ENCODE data around the gene HUNK. TPM values are rescaled to one million over a fixed set of nuclear protein-coding genes. Genes with fewer than 3 reads are reported as not detected.

HUNK gene
- total RNA-seq, 1 donor from 2014 or later = 29.1 TPM

- H3K27ac Mint-ChIP-seq (ENCODE audit: unreplicated experiment) = no peak overlapping the region
- no peak for TF ChIP-seq CTCF (conservative IDR thresholded peaks at IDR 0.05)
- DNase-seq (ENCODE audit: low read depth, low spot score) = no peak
- peaks cover 8% of the 10 kb centered on the region for H3K4me1 Mint-ChIP-seq
- H3K9me3 Mint-ChIP-seq = peaks cover 2% of the 10 kb centered on the region
- H3K4me3 Mint-ChIP-seq = no peak overlapping the region
- no peaks in the 10 kb centered on the region for H3K27me3 Mint-ChIP-seq (ENCODE audit: low read depth)
- no peaks in the 10 kb centered on the region for H3K36me3 Mint-ChIP-seq (ENCODE audit: low read depth)
Observed at GRCh38 chr21:31838586-31839355, 34.0 kb upstream of the HUNK start.

- Mint-ChIP-seq H3K27ac (ENCODE audit: unreplicated experiment) (no peak overlapping the region), H3K4me3 (no peak overlapping the region), H3K36me3 (ENCODE audit: low read depth) (no peaks in the 10 kb centered on the region), H3K9me3 (peaks cover 2% of the 10 kb centered on the region), H3K4me1 (peaks cover under 1% of the 10 kb centered on the region), H3K27me3 (ENCODE audit: low read depth) (no peaks in the 10 kb centered on the region)
- DNase-seq (ENCODE audit: low read depth, low spot score) = no peak
- no peak for TF ChIP-seq CTCF (conservative IDR thresholded peaks at IDR 0.05)
Observed at GRCh38 chr21:31844206-31844605, 28.6 kb upstream of the HUNK start.

- Mint-ChIP-seq H3K4me3 (no peak overlapping the region), H3K27ac (ENCODE audit: unreplicated experiment) (no peak overlapping the region), H3K27me3 (ENCODE audit: low read depth) (no peaks in the 10 kb centered on the region), H3K4me1 (no peaks in the 10 kb centered on the region), H3K9me3 (peaks cover 2% of the 10 kb centered on the region), H3K36me3 (ENCODE audit: low read depth) (no peaks in the 10 kb centered on the region)
- no peak for TF ChIP-seq CTCF (conservative IDR thresholded peaks at IDR 0.05)
- no peak for DNase-seq (ENCODE audit: low read depth, low spot score)
Observed at GRCh38 chr21:31845151-31845729, 27.6 kb upstream of the HUNK start.

GRCh38 chr21:31846690-31847089 is 26.1 kb upstream of the HUNK start:
- no peak overlapping the region for H3K4me3 Mint-ChIP-seq
- no peak overlapping the region for H3K27ac Mint-ChIP-seq (ENCODE audit: unreplicated experiment)
- no peaks in the 10 kb centered on the region for H3K36me3 Mint-ChIP-seq (ENCODE audit: low read depth)
- H3K9me3 Mint-ChIP-seq = peaks cover 4% of the 10 kb centered on the region
- H3K4me1 Mint-ChIP-seq = no peaks in the 10 kb centered on the region
- DNase-seq (ENCODE audit: low read depth, low spot score) = no peak
- no peak for TF ChIP-seq CTCF (conservative IDR thresholded peaks at IDR 0.05)
- no peaks in the 10 kb centered on the region for H3K27me3 Mint-ChIP-seq (ENCODE audit: low read depth)

- H3K27me3 Mint-ChIP-seq (ENCODE audit: low read depth) = no peaks in the 10 kb centered on the region
- no peak for DNase-seq (ENCODE audit: low read depth, low spot score)
- no peak overlapping the region for H3K4me3 Mint-ChIP-seq
- H3K9me3 Mint-ChIP-seq = peaks cover 4% of the 10 kb centered on the region
- TF ChIP-seq CTCF (conservative IDR thresholded peaks at IDR 0.05) = no peak
- no peak overlapping the region for H3K27ac Mint-ChIP-seq (ENCODE audit: unreplicated experiment)
- no peaks in the 10 kb centered on the region for H3K4me1 Mint-ChIP-seq
- H3K36me3 Mint-ChIP-seq (ENCODE audit: low read depth) = no peaks in the 10 kb centered on the region
Observed at GRCh38 chr21:31847761-31848160, 25.1 kb upstream of the HUNK start.
